GM12872 (cell line): ENCODE results near the gene LNX1.

Source experiments
- CTCF ChIP-seq: IDR thresholded peaks from 3 replicates; pipeline ENCODE4 v1.5.1; 2011; ENCODE audit warnings: low read depth, mild to moderate bottlenecking, low read length, moderate library complexity; ENCODE audit not compliant: insufficient read depth

Gene LNX1

GRCh38 chr4:53419208-53419607, 172.1 kb downstream of the LNX1 start:
- no peak for TF ChIP-seq CTCF
